Measurements from ENCODE around the gene NR1I3. TPM values are rescaled to one million over a fixed set of nuclear protein-coding genes. Genes with fewer than 3 reads are reported as not detected.

Gene NR1I3
- total and polyA plus RNA-seq, 2 experiments from 2014 or later = 0.50 TPM; not detected in 1

DNA sequence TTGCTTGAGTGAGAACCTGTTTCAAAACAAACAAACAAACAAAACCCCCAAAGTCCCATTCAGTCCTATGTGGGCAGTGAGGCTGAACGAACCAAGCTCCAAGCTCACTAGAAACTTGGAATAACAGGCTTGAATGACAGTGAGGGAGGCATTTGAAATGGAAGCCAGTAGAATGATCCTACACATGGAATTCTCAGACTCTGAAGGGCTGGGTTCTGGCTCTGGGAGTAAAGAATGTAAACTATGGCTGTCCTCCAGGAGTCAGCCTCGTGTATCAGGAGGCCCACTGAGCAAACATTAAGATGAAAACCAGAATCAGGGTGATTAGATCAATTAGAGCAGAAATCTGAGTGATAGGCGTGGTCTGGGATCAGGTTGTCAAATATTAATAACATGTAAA is 35.4 kb upstream of the NR1I3 start (continued):
- TF ChIP-seq, protein P1, sequence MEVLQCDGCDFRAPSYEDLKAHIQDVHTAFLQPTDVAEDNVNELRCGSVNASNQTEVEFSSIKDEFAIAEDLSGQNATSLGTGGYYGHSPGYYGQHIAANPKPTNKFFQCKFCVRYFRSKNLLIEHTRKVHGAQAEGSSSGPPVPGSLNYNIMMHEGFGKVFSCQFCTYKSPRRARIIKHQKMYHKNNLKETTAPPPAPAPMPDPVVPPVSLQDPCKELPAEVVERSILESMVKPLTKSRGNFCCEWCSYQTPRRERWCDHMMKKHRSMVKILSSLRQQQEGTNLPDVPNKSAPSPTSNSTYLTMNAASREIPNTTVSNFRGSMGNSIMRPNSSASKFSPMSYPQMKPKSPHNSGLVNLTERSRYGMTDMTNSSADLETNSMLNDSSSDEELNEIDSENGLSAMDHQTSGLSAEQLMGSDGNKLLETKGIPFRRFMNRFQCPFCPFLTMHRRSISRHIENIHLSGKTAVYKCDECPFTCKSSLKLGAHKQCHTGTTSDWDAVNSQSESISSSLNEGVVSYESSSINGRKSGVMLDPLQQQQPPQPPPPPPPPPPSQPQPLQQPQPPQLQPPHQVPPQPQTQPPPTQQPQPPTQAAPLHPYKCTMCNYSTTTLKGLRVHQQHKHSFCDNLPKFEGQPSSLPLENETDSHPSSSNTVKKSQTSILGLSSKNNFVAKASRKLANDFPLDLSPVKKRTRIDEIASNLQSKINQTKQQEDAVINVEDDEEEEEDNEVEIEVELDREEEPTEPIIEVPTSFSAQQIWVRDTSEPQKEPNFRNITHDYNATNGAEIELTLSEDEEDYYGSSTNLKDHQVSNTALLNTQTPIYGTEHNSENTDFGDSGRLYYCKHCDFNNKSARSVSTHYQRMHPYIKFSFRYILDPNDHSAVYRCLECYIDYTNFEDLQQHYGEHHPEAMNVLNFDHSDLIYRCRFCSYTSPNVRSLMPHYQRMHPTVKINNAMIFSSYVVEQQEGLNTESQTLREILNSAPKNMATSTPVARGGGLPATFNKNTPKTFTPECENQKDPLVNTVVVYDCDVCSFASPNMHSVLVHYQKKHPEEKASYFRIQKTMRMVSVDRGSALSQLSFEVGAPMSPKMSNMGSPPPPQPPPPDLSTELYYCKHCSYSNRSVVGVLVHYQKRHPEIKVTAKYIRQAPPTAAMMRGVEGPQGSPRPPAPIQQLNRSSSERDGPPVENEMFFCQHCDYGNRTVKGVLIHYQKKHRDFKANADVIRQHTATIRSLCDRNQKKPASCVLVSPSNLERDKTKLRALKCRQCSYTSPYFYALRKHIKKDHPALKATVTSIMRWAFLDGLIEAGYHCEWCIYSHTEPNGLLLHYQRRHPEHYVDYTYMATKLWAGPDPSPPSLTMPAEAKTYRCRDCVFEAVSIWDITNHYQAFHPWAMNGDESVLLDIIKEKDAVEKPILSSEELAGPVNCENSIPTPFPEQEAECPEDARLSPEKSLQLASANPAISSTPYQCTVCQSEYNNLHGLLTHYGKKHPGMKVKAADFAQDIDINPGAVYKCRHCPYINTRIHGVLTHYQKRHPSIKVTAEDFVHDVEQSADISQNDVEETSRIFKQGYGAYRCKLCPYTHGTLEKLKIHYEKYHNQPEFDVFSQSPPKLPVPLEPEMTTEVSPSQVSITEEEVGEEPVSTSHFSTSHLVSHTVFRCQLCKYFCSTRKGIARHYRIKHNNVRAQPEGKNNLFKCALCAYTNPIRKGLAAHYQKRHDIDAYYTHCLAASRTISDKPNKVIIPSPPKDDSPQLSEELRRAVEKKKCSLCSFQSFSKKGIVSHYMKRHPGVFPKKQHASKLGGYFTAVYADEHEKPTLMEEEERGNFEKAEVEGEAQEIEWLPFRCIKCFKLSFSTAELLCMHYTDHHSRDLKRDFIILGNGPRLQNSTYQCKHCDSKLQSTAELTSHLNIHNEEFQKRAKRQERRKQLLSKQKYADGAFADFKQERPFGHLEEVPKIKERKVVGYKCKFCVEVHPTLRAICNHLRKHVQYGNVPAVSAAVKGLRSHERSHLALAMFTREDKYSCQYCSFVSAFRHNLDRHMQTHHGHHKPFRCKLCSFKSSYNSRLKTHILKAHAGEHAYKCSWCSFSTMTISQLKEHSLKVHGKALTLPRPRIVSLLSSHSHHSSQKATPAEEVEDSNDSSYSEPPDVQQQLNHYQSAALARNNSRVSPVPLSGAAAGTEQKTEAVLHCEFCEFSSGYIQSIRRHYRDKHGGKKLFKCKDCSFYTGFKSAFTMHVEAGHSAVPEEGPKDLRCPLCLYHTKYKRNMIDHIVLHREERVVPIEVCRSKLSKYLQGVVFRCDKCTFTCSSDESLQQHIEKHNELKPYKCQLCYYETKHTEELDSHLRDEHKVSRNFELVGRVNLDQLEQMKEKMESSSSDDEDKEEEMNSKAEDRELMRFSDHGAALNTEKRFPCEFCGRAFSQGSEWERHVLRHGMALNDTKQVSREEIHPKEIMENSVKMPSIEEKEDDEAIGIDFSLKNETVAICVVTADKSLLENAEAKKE (CRISPR knock-in tag; IDR thresholded peaks at IDR 0.05) = no peak
- TF ChIP-seq STAT1 (IDR thresholded peaks at IDR 0.05; ENCODE audit: unreplicated experiment) (no peak), EZH2phosphoT487 (IDR thresholded peaks at IDR 0.05; ENCODE audit: unreplicated experiment) (no peak), POLR2AphosphoS5 (IDR thresholded peaks at IDR 0.05; ENCODE audit: low read depth) (no peak), NANOG (IDR thresholded peaks at IDR 0.05; ENCODE audit: borderline replicate concordance) (no peak), EZH2 (IDR thresholded peaks at IDR 0.05; ENCODE audit: low read depth, unreplicated experiment) (no peak), JUNB (IDR thresholded peaks at IDR 0.05; ENCODE audit: unreplicated experiment) (no peak), ZNF114 (CRISPR knock-in tag; IDR thresholded peaks at IDR 0.05) (no peak), CREB1 (CRISPR knock-in tag; IDR thresholded peaks at IDR 0.05; ENCODE audit: low read depth) (no peak), ZNF331 (CRISPR knock-in tag; IDR thresholded peaks at IDR 0.05; ENCODE audit: low read depth) (no peak)
- TF ChIP-seq, protein P2, sequence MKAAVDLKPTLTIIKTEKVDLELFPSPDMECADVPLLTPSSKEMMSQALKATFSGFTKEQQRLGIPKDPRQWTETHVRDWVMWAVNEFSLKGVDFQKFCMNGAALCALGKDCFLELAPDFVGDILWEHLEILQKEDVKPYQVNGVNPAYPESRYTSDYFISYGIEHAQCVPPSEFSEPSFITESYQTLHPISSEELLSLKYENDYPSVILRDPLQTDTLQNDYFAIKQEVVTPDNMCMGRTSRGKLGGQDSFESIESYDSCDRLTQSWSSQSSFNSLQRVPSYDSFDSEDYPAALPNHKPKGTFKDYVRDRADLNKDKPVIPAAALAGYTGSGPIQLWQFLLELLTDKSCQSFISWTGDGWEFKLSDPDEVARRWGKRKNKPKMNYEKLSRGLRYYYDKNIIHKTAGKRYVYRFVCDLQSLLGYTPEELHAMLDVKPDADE (IDR thresholded peaks at IDR 0.05) = no peak
- TF ChIP-seq, protein P3, sequence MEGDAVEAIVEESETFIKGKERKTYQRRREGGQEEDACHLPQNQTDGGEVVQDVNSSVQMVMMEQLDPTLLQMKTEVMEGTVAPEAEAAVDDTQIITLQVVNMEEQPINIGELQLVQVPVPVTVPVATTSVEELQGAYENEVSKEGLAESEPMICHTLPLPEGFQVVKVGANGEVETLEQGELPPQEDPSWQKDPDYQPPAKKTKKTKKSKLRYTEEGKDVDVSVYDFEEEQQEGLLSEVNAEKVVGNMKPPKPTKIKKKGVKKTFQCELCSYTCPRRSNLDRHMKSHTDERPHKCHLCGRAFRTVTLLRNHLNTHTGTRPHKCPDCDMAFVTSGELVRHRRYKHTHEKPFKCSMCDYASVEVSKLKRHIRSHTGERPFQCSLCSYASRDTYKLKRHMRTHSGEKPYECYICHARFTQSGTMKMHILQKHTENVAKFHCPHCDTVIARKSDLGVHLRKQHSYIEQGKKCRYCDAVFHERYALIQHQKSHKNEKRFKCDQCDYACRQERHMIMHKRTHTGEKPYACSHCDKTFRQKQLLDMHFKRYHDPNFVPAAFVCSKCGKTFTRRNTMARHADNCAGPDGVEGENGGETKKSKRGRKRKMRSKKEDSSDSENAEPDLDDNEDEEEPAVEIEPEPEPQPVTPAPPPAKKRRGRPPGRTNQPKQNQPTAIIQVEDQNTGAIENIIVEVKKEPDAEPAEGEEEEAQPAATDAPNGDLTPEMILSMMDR (conservative IDR thresholded peaks at IDR 0.05; ENCODE audit: low read depth in 2 of 2) = no peak

Measured in GM23338 (cell line).